HPDE6-E6E7 (cell line): ENCODE measurements around the gene NCBP3.
"Not testable (repeated sequence)": the region's sequence is repeated elsewhere in the genome, so short reads cannot be mapped to it uniquely, and the experiment has no call there.

Experiments
- DNase-seq: peaks from one replicate; pipeline ENCODE4 v3.0.0; 2011; ENCODE audit warnings: missing footprints; ENCODE audit errors: extremely low spot score

The NCBP3 gene

DNA sequence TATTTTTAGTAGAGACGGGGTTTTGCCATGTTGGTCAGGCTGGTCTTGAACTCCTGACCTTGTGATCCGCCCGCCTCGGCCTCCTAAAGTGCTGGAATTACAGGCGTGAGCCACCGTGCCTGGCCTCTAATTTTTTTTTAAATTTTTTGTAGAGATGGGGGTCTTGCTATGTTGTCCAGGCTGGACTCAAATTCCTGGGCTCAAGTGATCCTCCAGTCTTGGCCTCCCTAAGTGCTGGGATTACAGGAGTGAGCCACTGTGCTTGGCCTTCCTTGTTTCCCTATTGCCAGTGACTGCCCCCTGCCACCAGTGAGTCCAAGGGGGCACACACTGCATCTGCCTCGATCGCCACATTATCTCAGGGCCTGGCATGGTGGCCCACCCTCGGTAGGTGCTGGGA lies 51.9 kb downstream of the NCBP3 start:
- DNase-seq = not testable (repeated sequence)

DNA sequence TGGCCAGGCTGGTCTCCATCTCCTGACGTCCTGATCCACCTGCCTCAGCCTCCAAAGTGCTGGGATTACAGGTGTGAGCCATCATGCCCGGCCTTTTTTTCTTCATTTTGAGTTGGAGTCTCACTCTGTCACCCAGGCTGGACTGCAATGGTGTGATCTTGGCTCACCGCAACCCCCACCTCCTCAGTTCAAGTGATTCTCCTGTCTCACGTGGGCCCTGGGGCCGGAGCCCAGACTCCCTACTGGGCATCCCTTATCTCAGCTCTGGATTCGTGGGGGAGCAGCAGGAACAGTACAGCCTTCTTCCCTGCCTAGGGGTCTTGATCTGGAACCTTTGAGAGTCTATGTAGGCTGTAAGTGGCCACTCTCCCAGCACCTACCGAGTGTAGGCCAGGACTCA lies 52.8 kb downstream of the NCBP3 start:
- not testable (repeated sequence) for DNase-seq

DNA sequence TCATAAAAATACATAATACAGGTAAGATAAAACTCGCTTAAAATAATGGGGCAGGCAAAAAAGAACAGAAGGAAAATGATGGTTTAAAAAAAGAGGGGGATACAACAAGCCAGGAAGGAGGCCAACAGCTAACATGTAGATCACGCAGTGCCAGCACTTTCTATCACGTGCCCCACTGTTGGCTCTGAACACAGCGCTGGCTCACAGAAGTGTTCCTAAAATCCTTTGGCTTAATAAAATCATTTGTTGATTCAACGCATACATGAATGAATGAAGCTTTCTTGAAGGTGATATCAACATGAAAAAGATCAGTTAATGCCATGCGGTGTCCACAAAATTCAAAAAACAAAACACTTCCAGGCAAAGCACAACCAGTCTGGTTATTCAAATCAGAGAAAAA lies 53.6 kb downstream of the NCBP3 start:
- DNase-seq = no peak

DNA sequence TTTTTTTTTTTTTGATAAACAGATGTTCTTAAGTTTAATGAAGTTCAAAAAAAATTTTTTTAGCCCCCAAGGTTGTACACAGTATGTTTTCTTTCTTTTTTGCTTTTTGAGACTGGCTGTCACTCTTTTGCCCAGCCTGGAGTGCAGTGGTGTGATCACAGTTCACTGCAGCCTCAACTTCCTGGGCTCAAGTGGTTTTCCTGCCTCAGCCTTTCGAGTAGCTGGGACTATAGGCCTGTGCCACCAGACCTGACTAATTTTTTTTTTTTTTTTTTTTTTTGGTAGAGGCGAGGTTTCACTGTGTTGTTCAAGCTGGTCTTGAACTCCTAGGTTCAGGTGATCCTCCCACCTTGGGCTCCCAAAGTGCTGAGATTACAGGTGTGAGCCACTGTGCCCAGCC lies 57.8 kb downstream of the NCBP3 start:
- no peak for DNase-seq

DNA sequence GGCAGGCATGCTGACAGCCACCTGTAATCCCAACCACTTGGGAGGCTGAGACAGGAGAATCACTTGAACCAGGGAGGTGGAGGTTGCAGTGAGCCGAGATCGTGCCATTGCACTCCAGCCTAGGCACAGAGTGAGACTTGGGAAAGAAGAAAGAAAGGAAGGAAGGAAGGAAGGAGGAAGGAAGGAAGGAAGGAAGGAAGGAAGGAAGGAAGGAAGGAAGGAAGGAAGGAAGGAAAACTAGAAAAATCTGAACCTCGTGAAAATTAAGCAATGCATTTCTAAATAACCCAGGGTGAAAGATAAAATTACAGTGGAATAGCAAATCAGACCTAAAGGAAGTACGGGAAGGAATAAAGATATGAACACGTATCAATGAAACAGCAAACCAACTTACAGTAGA lies 60.7 kb downstream of the NCBP3 start:
- not testable (repeated sequence) for DNase-seq

DNA sequence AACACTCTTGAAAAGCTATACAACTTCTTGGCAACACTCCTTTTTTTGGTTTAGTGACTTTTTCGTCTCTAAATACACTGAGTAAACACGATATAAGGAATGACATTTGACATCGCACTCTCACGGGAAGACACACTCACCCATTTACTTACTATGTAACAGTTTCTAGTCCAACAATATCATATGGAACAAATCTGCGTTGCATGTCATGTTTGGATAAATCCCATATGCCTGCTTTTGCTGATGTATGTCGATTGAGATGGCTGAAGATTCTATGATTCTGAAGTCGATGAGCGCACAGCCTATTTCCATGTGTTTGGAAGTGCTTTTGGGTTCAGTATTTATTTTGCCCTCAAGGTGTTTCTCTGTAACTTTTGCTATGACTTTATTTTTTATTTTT lies 63.3 kb downstream of the NCBP3 start:
- no peak for DNase-seq

DNA sequence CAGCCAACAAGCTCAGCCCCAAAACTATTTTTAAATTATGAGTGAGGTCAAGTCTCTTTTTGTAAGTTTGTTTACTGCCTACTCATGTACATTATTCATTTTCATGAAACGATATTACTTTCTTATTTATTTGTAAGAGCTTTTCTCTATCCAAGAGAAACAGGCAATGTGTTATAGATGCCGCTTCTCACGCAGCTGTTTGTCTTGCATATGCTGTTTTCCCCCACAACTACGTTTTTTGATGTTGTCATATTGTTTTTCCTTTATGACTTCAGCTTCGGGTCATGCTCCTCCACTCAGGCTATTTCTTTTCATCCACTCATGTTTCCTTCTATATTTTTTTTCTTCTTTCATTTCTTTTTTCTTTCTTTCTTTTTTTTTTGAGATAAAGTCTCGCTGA lies 65.1 kb downstream of the NCBP3 start:
- DNase-seq = no peak

DNA sequence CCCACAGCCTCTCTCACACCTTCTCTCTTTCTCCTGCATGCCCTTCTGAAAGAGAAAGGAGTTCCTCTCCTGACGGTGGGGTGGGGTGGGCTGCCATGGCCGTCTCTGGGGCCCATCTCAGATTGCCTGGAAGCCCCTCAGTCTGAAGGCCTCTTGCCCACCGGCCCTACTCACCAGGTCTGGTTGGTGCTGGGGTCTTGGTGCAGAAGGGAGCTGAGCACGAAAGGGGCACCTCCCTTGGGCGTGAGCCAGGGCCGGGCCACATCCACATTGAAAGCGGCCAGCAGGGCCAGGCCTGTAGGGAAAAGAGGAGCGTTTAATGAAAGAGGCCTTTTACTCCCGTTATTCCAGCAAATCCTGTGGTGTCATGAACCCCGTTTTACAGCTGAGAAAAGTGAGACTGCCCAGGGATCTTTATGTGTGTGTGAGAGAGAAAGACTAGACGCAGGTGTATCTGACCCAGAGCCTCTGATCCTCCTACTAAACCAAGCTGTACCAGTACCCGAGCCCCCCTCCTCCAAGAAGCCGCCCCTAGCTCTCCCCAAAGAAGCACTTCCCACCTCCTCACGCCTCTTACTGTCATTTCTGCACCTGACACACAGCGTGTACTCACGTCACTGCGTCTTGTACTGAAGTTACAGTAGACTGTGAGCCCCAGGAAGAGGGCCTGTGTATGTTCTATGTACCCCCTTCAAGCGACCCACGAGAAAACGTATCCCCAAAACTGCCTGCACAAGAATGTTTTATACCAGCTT lies 68.5 kb downstream of the NCBP3 start:
- no peak for DNase-seq

DNA sequence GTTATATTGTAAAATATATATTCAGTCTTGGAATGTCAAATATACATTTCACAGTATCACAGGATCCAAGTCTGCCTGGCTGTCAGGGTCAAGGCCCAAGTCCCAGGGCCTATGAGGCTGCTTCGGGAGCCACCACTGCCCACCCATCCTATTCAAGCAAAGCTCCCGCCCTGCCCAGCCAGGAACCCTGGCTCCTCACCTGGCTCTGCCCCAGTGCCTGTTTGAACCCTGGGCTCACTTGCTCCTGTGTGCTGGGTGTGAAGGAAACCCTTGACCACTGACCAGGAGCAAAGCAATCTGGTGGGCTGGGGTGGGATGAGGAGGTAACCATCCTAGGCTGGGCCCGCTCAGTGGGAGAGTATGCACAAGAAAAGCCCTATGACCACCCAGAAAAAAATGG lies 72.1 kb downstream of the NCBP3 start:
- DNase-seq = no peak

DNA sequence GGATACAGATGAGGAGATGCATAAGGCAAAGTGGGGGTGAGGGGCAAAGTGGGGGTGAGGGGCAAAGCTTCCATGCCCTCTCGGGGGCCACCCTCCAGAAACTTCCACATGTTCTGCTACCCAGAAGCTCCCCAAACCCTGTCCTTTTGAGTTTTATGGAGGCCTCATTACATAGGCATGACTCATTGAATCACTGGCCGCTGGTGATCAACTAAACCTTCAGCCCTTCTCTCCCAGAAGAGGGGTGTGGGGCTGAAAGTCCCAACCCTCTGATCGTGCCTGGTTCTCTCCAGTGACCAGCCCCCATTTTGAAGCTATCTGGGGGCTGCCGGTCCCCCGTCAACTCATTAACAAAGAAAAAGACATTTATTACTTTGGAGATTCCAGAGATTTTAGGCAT lies 72.5 kb downstream of the NCBP3 start:
- no peak for DNase-seq

DNA sequence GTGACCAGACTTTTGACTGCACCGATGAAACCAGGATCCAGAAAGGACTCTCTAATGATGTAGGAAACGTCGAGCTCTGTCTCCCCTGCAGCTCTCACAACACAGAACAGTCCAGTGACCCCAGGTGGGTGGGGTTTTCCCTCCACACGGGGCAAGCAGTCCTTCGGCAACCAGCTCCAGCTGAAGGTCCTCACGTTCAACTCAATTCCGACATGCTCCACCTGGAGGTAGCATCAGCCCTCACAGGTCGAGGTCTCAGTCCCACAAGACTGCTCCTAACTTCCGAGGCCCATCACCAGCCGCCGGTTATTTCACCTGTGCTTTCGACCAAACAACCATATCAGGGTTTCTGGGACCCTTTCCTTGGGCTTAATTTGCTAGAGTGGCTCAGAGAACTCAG lies 73.3 kb downstream of the NCBP3 start:
- no peak for DNase-seq

DNA sequence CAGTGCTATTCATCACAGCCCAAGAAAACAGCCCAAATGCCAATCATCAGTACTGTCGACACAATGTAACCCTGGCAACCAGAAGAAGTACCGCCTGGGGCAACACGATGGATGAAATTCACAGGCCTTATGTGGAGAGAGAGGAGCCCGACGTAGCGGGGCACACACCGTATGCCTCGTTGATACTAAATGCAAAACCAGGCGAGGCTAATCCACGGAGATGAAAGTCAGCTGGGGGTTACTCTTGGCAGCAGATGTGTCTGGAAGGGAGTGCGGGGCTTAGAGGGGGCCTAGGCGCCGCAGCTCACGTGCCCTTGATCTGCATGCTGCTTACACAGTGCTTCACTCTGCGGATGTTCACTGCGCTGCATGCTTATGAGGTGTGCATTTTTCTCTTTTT lies 74.9 kb downstream of the NCBP3 start:
- DNase-seq = no peak

DNA sequence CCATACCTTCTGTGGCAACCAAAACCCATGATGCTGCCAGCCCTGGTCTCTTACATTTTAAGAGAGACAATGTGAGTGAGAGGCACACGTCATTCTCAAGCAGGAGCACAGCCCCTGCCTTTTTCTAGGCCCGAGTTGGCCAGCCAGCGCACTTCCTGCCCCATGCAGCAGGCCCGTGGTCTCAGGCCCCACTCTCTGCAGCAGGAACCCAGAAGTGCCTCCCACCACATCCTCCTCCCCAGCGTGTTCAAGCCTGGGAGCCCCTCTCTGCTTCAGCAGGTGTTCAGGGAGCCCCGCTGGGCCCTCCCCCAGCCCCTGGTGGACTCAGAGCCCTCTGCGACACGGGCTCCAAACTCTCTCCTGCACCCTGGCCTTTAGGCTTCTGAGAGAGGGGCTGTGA lies 75.6 kb downstream of the NCBP3 start:
- DNase-seq = no peak

DNA sequence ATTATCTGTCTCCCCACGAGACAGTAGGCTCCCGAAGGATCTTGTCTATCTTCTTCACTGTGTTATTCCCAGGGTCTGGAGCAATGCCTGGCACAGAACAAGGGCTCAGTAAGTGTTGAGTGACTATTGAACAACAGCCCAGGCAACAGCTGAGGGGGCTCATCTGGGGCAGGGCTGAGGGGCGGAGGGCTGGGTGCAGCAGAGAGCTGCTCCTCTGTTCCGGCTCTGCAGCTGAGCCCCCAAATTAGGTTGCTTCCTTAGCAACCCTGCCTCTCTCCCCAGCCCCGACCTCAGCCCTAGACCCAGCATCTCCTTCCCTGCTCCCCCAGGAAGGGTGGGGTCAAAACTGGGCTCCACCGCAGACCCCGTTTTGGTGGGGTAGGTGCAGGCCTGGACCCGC lies 77.3 kb downstream of the NCBP3 start:
- no peak for DNase-seq

DNA sequence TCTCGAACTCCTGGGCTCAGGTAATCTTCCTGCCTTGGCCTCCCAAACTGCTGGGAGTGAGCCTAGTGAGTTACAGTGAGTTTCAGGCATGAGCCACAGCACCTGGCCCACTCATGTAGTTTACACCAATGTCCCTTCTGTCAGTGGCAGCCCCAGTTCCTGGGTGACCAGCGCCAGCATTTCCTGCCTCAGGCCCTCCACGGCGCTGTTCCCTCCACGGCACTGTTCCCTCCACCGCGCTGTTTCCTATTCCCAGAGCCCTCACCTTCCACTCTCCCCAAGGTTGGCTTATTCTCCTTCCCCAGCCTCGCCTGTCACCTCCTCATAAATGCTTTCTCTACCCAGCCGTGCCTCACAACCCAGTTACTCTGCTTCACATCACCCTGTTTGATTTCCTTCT lies 77.7 kb downstream of the NCBP3 start:
- no peak for DNase-seq

DNA sequence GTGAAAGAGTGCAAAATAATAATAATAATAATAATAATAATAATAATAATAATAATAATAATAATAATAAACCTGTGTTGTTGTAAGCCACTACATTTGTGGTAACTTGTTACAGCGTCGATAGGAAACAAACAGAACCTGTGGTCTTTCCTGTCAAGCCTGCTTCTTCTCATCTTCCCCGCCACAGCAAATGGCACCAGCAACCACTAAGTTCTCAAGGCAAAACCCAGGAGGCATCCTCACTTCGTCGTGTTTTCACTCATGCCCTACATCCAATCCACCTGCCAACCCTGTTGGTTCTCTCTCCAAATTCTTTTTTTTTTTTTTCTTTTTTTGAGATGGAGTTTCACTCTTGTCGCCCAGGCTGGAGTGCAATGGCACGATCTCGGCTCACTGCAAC lies 79.3 kb downstream of the NCBP3 start:
- DNase-seq = no peak

DNA sequence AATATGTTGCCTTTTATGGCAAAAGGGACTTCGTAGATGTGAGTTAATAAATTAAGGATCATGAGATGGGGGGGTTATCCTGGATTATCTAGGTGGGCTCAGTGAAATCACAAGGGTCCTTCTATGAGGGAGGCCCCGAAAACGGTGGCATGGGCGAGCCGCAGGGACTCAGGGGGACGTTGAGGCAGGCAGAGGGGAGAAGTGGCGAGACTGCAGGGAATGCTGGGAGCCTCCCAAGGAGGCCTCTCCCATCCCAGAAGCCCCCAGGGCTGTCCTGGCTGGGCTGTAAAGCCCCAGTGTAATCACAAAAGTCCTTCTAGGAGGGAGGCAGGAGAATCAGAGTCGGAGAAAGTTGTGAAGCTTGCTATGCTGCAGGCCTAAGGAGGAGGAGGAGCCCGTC lies 80.1 kb downstream of the NCBP3 start:
- DNase-seq = no peak

DNA sequence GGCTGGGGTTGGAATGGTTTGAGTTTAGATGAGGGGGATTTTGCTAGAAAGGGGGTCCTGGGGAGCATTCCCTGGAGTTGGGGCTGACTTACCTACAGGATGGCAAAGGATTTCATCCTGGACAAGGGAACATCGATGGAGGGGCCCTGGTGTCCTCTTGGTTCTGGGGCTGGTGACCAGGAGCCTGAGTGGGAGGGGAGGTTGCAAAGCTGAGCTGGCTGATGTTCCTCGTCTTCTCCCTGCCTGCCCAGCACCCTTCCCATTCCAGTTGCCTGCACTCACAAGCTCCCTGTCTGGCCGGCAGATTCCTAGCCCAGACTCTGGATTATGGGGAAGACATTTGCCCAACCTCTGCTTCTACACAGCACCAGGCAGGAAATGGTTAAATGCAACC lies 82.3 kb downstream of the NCBP3 start:
- no peak for DNase-seq

DNA sequence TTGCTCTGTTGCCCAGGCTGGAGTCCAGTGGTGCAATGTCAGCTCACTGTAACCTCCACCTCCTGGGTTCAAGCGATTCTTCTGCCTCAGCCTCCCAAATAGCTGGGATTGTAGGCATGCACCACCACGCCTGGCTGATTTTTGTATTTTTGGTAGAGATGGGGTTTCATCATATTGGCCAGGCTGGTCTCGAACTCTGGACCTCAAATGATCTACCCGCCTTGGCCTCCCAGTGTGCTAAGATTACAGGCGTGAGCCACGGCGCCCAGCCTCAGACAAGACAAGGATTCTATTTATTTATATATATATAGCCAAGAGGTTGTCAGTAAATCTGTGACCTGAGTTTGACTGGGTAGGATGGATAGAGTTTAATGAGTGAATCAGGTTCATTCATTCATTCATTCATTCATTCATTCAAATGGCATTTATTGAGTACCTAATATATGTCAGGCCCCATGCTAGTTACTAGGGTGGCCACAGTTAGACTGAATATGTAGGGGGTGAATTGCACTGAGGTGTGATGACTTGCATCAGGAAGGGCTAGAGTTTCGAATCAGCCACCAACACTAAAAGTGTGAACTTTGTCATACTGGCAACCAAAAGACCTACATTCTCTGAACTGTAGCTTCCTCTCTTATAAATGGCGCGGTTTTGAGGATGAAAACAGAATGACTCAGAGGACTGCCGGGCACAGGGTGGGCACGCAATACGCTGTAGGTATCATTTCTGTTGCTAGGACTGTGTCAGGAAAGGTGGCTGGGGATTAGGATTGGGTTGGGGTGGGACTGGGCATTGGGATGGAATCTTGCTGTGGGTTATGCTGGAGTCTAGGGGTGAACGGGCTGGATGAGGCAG lies 82.9 kb downstream of the NCBP3 start:
- DNase-seq = no peak

DNA sequence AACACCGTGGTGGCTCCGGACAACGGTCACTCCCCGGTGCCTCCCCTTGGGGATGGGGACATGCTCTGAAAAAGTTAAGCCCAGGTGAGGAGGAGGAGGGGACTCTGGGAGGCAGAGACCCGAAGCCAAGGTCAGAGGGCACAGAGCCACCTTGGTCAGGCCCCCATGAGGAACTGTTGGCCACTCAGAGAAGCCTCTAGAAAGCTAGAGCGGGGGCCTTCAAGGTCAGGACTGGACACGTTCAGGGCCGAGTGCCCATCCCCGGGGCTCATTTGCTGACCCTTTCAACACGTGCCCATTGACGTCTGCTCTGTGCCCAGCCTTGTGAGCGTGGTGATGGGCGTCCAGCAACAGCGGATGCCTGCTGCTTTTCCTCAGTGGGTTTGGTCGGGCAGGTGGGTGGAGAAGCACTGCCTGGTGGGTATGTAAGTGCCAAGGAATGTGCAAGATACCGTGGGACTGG lies 84.1 kb downstream of the NCBP3 start:
- no peak for DNase-seq

DNA sequence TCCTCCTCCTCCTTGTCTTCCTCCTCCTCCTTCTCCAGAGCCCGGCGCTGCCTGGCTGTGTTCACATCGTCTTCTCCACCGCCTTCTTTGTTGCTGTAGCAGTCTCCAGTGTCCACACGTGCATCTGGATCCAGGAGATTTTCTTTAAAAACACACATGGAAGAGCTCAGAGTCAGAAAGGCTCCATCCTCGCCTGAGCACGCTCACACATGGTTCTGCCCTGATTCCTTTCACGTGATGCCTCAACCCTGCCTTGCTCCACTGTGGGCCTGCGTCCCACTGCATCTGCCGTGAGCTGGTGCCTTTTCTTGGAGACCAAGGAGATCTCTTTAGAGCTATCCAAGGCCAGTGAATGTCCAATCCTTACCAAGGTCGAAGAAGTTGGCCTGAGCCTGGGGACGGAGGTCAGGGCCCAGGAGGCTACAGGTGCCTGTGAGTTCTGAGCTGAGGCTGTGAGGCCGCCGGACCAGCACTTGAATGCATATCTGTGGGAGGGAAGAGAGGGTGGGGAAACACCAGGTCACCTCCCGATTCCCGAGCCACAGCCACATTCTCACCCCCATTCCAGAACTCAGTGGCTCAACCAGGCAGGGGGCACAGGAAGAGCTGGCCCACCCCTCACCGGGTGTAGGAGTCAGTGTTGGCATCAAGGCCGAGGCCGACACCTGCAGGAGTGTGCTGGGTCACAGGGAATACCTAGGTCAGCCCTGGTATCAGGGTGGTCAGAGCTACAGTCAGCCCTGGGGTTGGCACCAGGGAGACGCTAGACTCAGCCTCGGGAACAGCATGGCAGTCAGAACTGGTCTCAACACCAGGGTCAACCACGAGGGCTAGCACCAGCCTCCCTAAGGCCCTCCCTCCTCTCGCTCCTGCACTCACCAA lies 84.8 kb downstream of the NCBP3 start:
- DNase-seq = no peak

DNA sequence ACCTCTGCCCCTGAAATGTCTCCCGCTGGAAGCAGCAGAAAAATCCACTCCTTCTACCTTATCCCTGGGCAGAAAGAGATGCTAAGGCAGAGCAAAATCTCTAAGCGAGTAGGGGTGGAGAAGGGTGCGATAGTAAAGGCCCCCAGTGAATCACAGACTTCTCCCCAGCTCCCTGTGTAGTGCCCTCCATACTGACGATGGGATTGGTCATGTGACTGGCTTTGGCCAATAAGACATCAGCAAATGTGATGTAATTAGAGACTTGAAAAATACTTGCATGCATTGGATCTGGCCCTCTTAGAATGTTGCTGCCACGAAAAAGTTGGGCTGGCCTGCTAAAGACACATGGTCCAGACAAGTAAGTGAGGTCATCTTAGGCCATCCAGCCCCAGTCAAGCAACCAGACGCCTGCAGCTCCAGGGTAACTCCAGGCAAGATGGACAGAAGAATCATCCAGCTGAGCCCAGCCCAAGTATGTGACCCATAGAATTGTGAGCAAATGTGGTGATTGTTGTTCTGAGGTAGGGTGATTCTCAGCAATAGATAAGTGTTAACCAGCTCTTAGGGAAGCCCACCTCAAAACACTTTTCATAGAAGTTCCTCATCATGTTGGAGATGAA lies 86.3 kb downstream of the NCBP3 start:
- no peak for DNase-seq
